ENCODE results near the gene DACT3.
A peak's percentile ranks its signal among the peaks of the same experiment; 100 is the strongest.
"Not testable (repeated sequence)": the region's sequence is repeated elsewhere in the genome, so short reads cannot be mapped to it uniquely, and the experiment has no call there.

The DACT3 gene

GRCh38 chr19:46634045-46634655 is 26.8 kb downstream of the DACT3 start:
- DNase-seq (ENCODE audit: low read depth), result peak; percentile 54

- no peak for DNase-seq (ENCODE audit: low read depth)
Observed at GRCh38 chr19:46633130-46633529, 27.9 kb downstream of the DACT3 start.

DNA sequence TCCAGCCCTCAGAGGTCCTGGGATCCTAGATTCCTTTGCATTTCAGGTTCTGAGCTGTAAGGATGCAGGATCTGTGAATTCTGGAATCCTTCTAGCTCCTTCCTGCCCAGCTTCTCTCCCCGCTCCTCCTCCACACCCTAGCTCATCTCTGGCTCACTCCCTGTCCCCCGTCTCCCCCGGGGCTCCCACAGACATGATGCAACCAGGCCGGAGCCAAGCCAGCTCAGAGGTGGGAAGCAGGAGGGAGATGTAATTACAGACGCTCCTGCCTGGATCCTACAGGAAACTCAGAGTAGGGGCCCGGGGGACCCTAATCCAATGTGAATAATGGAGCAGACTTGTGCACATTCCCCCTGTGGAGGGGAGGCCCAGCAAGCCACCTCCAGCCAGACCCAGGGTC is 29.5 kb downstream of the DACT3 start:
- peak; percentile 67 for DNase-seq (ENCODE audit: low read depth)

DNA sequence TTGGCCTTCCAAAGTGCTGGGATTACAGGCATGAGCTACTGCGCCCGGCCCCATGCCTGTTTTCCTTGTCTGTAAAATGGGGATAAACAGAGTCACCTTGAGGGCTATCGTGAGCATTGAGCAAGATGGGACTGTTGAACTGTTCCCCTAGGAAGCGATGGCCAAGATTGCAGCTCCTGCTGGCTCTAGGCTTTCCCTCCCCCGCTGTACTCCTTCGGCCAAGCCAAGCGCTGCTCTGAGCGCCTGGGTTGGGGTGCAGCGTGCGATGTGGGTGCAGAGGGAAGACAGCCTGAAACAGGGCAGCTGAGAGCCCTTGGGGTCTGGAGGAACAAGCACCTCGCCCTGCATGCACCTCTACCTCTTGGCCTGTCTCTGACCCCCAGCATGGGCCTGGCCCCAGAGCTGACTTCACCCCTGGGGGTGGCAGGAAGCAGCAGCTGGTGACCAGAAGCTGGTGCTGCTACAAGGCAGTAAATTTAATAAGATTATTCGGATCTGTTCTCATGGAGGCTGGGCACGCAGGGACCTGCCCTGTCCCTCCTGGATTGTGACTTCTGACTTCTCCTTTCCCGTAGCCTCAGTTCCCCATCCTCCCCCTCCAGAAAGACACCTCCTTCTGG is 30.3 kb downstream of the DACT3 start:
- no peak for DNase-seq (ENCODE audit: low read depth)

DNA sequence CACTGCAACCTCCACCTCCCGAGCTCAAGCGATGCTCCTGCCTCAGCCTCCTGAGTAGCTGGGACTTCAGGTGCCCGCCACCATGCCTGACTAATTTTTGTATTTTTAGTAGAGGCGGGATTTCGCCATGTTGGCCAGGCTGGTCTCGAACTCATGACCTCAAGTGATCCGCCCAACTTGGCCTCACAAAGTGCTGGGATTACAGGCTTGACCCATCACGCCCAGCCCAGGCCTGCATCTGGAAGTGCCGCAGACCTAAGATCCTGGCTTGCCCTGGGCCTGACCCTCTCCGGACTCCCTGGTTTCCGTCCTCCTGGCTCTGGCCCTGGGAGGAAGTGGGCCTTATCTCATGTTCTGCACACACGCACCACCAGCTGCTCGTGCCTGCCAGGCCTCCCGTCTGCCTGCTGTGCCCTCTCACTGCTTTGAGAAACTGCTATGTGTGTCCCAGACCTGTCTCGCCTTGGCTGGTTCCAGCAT is 31.4 kb downstream of the DACT3 start:
- no peak for DNase-seq (ENCODE audit: low read depth)

DNA sequence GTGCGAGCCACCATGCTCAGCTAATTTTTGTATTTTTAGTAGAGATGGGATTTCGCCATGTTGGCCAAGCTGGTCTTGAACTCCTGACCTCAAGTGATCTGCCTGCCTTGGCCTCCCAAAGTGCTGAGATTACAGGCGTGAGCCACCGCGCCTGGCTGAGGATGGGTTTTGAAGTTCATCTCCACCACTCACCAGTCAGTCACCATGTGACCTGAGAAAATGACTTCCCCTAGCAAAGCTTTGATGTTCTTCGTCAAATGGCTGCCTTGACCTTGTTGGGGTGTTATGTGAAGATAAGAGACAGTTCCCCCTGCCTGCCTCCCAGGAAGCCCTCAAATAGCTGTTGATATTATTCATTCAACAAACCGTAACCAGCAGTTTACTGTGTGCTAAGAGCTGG is 32.0 kb downstream of the DACT3 start:
- DNase-seq (ENCODE audit: low read depth), result not testable (repeated sequence)

DNA sequence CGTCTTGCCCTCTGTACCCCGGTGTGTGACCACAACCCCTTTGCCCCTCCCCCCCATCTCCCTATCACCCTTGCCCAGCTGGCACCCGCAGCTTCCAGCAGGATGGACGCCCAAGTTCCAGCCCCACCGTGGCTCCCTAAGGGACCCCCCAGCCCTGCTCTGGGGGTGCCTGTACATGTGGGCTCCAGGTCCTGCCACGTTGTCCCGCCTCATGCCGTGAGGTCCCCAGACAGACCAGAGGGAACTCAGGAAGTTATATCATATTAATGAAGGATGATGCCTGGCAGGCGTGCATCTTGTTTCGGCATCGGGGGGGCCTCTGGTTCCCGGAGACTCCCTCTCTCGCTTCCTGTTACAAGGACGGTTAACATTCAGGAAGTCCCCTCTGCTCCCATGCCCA is 34.5 kb downstream of the DACT3 start:
- no peak for DNase-seq (ENCODE audit: low read depth)

DNA sequence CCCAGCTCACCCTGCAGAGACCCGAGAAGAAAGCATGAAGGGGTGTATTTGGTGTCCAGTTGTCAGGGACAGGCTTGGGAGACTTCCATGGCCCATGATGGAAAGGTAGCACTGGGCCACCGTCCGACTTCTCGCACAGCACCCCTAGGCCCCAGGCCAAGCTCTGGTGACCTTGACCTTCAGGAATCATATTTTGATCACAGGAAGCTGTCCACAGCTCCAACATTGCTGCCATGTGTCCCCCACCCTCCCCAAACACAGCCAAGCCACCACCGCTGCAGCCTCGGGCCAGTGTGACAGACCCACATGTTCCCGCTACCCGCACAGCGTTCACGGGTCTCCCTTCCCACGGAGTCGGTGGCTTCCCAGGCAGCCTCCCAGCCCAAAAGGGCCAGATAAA is 35.3 kb downstream of the DACT3 start:
- no peak for DNase-seq (ENCODE audit: low read depth)

DNA sequence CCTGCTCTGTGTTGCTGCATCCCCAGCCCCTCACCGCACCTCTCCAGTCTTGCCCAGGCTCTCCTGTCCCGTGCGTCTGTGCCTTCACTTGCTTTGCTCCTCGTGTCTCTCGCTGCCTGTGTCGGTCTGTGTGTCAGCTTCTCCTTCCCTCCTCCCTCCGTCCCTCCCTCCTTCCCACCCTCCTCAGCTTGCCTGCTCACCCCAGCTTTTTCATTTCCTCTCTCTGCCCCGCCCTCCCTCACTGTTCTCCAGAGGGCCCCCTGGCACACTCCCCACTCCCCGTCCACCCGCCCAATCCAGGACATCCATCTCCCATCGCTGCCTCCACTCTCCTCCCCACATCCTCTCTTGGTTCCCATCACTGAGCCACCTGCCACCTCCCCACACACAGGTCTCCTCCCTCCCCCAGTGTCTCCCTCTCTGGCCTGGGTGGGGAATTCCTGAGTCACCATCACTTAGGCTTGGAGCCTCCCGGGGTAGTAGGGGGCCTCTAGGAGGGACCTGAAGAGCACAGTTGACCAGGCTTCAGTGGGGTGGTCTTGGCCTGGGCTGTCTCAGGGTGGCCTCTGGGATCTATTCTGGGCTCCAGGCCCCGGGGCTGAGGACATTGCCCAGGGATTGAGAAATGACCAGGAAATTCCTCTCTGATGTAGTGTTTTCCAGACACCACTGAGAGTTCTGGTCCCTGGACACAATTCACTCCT is 35.9 kb downstream of the DACT3 start, which contains the start of gene PTGIR:
PTGIR (minus strand) TSS at position 132 of the 704 bp plus-strand sequence. CDS start 864 bp downstream, outside the sequence.
- peak; percentile 81 for DNase-seq (ENCODE audit: low read depth)

GRCh38 chr19:46623915-46624502 is 37.0 kb downstream of the DACT3 start:
- no peak for DNase-seq (ENCODE audit: low read depth)

DNA sequence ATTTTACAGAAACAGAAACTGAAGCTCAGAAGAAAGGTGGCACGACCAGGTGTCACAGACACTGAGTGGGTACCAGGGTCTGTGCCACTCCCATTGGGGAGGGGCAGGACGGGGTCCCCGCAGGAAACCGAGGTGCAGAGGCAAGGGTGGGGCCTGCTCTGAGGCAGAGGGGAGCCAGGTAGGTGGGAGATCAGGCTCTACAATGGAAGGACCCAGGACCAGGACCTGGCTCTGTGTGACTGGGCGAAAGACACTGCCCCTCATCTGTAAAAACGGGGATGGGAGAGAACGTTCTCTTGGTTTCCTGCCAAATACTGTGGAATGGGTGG is 38.9 kb downstream of the DACT3 start:
- no peak for DNase-seq (ENCODE audit: low read depth)

DNA sequence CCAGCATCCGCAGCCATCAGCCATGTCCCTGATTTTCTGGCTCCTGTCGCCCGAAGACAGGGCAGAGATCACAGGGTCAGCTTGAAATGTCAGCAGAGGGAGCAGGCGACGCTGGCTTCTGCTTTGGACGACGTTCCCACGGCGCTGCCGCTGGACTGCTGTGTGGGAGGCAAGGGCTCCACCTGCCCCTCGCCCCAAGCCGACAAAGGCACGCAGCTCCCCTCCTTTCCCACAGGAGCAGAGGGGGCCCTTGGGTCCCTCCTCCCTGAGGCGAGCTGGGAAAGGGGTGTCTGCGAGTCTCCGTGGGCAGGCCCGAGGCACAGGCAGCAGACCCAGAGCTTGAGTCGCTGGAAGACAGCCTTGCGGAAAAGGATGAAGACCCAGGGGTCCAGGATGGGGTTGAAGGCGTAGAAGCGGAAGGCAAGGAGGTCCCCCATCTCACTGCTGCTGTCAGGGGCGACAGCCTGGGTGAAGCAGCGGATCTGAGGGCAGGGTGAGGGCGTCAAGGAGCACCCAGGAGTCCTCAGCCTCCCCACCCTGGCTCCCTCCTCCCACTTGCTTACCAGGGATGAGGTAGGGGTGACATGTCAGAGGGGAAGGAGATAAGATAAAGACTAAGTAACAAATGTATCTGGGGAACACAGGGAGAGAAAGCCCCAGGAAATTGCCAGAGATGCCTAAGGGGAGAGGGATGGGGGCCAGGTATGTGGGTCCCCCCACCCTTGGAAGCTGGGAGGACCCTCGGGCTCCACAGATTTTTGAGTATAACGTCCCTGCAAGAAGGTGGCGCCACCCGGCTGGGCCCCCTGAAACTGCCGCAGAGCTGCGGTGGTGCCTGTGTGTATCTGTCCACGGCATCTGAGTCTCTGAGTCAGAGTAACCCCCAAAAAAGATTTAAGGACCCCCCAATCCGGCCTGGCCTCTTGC is 39.5 kb downstream of the DACT3 start:
- no peak for DNase-seq (ENCODE audit: low read depth)

- DNase-seq (ENCODE audit: low read depth), result no peak
Observed at GRCh38 chr19:46620716-46621115, 40.3 kb downstream of the DACT3 start.

GRCh38 chr19:46620267-46620666 is 40.7 kb downstream of the DACT3 start:
- no peak for DNase-seq (ENCODE audit: low read depth)

- DNase-seq (ENCODE audit: low read depth), result no peak
Observed at GRCh38 chr19:46618670-46619231, 42.2 kb downstream of the DACT3 start.

GRCh38 chr19:46617601-46618000 is 43.4 kb downstream of the DACT3 start:
- no peak for DNase-seq (ENCODE audit: low read depth)

DNA sequence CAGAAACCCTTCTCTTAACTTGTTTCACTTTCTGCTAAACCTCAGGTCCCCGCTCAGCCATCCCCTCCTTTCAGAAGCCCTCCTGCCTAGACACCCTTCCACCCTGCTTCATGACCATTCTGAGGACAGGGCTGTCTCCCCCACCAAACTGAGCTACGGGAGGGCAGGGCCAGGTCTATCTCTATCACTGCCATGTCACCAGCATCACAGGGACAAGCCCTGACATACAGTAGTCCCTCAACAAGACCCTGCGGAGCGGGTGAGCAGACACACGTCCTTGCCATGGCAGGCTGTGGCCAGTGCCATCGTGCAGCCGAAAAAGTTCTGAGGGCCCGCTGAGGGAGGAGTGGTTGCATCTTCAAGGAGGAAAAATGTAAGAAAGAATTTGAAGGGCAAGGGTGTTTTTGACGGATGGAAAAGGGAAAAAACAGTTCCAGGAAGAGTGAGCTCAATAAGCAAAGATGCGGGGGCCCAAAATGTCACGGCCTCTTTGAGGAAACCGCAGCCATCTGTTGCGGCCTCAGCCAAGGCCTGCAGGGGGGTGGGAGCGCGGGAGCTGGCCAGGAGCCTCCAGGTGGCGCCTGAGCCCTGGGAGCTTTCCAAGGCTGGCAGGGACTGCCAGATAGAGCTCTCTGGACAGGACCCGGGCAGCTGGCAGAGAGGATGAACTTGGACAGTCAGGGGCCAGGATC is 44.2 kb downstream of the DACT3 start:
- peak; percentile 32 for DNase-seq (ENCODE audit: low read depth)

DNA sequence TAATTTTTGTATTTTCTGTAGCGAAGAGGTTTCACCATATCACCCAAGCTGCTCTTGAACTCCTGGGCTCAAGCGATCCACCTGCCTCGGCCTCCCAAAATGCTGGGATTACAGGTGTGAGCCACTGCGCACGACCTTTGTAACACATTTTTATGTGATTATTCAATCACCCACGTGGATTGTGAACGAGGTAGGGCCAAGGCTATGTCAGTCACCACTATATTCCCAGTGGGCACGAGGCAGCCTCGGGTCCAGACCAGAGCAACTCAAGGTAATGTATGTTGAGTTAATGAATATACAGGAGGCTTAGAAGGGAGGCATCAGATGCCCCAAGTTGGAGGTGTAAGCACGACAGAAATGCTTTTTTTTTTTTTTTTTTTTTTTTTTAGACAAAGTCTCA is 45.0 kb downstream of the DACT3 start:
- no peak for DNase-seq (ENCODE audit: low read depth)

- DNase-seq (ENCODE audit: low read depth), result peak; percentile 49
Observed at GRCh38 chr19:46614114-46614722, 46.8 kb downstream of the DACT3 start.

DNA sequence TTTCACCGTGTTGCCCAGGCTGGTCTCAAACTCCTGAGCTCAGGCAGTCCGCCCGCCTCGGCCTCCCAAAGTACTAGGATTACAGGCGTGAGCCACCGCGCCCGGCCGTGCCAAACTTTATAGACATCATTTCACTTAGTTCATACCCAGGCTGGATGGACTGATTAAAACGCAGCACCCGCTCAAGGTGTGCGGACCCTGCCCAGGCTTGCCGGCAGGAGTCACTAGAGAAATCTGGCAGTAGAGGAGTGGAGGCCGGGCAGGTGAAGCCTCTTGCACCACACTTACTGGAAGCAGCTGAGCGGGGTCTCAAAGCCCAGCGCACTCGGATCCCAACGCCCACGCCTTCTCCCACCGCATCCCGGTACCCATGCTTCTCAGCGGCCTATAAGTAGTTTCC is 47.5 kb downstream of the DACT3 start:
- DNase-seq (ENCODE audit: low read depth), result no peak

- DNase-seq (ENCODE audit: low read depth), result no peak
Observed at GRCh38 chr19:46611776-46612175, 49.2 kb downstream of the DACT3 start.
